PC-3 (cell line): ENCODE results near the gene CCDC174. TPM values are rescaled to one million over a fixed set of nuclear protein-coding genes. Genes with fewer than 3 reads are reported as not detected.

Source experiments
- ATAC-seq: fragments of 200-7000 bp; cut with Tn5 transposase; 2 replicates; pipeline ENCODE4 v1.9.1; 2020; ENCODE audit warnings: mild to moderate bottlenecking, moderate library complexity
- BruUV-seq: library from RNA; stranded (reverse); fragments of 400-500 nt; replicated peaks from 2 replicates; lab custom pipeline; 2021; lab: Mats Ljungman, UMichigan
- CTCF ChIA-PET: fragments of 300-600 bp; sonication (Branson Sonifier 250); formaldehyde crosslinking; loops from one replicate; lab custom pipeline; 2022; ENCODE audit warnings: antibody characterized with exemption; lab: Charles Lee
- POLR2A ChIA-PET: fragments of 300-600 bp; sonication (Branson Sonifier 250); formaldehyde crosslinking; loops from one replicate; lab custom pipeline; 2022; ENCODE audit warnings: antibody characterized with exemption; ENCODE audit not compliant: unreplicated experiment; lab: Charles Lee
- DNase-seq: peaks from one replicate; pipeline ENCODE4 v3.0.0-alpha.2; 2015
- H2AFZ ChIP-seq: fragments of 300-600 bp; sonication (generic); 2 replicates; pipeline ENCODE4 v1.6.0; 2016; ENCODE audit warnings: antibody characterized with exemption, low read length
- H3F3A ChIP-seq: fragments of 300-600 bp; sonication (generic); one replicate; pipeline ENCODE4 v1.6.0; 2017; ENCODE audit warnings: antibody characterized with exemption, low read length, control low read depth, mild to moderate bottlenecking; ENCODE audit not compliant: unreplicated experiment
- H3K27ac ChIP-seq: fragments of 300-600 bp; sonication (generic); 2 replicates; pipeline ENCODE4 v1.5.1; 2016; ENCODE audit warnings: mild to moderate bottlenecking, low read length
- H3K27me3 ChIP-seq: fragments of 300-600 bp; sonication (generic); 2 replicates; pipeline ENCODE4 v1.6.1; 2016; ENCODE audit warnings: low read length, mixed read lengths
- H3K36me3 ChIP-seq: fragments of 300-600 bp; sonication (generic); 2 replicates; pipeline ENCODE4 v1.6.1; 2016; ENCODE audit warnings: low read depth, mixed run types, low read length, mixed read lengths
- H3K4me1 ChIP-seq: fragments of 300-600 bp; sonication (generic); 2 replicates; pipeline ENCODE4 v1.5.1; 2016; ENCODE audit warnings: low read length; ENCODE audit not compliant: insufficient read depth
- H3K4me2 ChIP-seq: fragments of 300-600 bp; sonication (generic); 2 replicates; pipeline ENCODE4 v1.6.0; 2016; ENCODE audit warnings: low read length
- H3K4me3 ChIP-seq: fragments of 300-600 bp; sonication (generic); 2 replicates; pipeline ENCODE4 v1.5.1; 2016; ENCODE audit warnings: mild to moderate bottlenecking, low read length, mixed read lengths
- H3K79me2 ChIP-seq: fragments of 300-600 bp; sonication (generic); 2 replicates; pipeline ENCODE4 v1.6.1; 2017; ENCODE audit warnings: low read length, mixed read lengths
- H3K9ac ChIP-seq: fragments of 300-600 bp; sonication (generic); 2 replicates; pipeline ENCODE4 v1.6.0; 2016; ENCODE audit warnings: mild to moderate bottlenecking, low read length
- H3K9me2 ChIP-seq: fragments of 300-600 bp; sonication (generic); replicated peaks from 2 replicates; pipeline ENCODE4 v1.6.1; 2016; ENCODE audit warnings: mixed run types, low read length, mixed read lengths
- H3K9me3 ChIP-seq: fragments of 300-600 bp; sonication (generic); 2 replicates; pipeline ENCODE4 v1.6.1; 2016; ENCODE audit warnings: low read length, mixed read lengths
- H4K20me1 ChIP-seq: fragments of 300-600 bp; sonication (generic); 2 replicates; pipeline ENCODE4 v1.6.1; 2016; ENCODE audit warnings: low read length, mixed read lengths
- EZH2 ChIP-seq: fragments of 300-600 bp; sonication (generic); IDR thresholded peaks from one replicate; pipeline ENCODE4 v1.6.1; 2017; ENCODE audit warnings: antibody characterized with exemption, mild to moderate bottlenecking, low read length; ENCODE audit not compliant: unreplicated experiment
- EZH2phosphoT487 ChIP-seq: fragments of 300-600 bp; sonication (generic); IDR thresholded peaks from 2 replicates; pipeline ENCODE4 v1.6.1; 2018; ENCODE audit warnings: mild to moderate bottlenecking, antibody characterized with exemption, low read length, borderline replicate concordance
- intact Hi-C: fragments of 100-400 bp; cut with micrococcal nuclease; formaldehyde crosslinking; loops from 2 replicates; pipeline ENCODE4 v1.9.0; 2023
- total RNA-seq: library from RNA; depleted of rRNA; stranded (reverse); fragments of >200 nt; gene quantifications from 2 replicates; pipeline ENCODE4 v1.2.3, GENCODE V29; 2014
- TF ChIP-seq, protein P1 (sequence below): fragments of 300-600 bp; sonication (generic); conservative IDR thresholded peaks from 2 replicates; pipeline ENCODE4 v1.5.1; 2017; ENCODE audit warnings: antibody characterized with exemption, low read depth, mild to moderate bottlenecking, low read length

CCDC174 gene
- total RNA-seq, 1 experiment from 2014 or later = 8.2 TPM

DNA sequence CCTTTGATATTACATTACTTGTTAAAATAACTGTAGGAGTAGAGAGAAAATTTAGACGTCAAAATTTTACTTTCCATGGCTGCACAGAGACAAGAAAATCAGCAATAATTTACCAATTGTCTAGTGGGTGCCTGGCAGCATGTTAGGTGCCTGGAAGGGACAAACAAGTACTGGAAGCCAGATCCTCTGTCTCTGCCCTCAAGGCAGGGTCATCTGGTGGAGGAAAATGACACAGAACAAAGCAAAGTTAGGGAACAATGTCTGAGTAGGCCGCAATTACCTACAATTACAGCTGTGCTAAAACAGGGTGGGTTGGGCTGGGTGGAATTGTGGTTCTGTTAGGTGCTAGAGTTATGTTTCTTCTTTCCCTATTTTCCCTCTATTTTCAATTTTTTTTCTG, 7.4 kb downstream of the CCDC174 start:
- peaks cover 68% of the 10 kb centered on the region for H3K36me3 ChIP-seq
- intact Hi-C loops = loop anchor here (10.0 kb wide), 1 partner anchor 154 kb away; no protein-coding TSS in a partner anchor

DNA sequence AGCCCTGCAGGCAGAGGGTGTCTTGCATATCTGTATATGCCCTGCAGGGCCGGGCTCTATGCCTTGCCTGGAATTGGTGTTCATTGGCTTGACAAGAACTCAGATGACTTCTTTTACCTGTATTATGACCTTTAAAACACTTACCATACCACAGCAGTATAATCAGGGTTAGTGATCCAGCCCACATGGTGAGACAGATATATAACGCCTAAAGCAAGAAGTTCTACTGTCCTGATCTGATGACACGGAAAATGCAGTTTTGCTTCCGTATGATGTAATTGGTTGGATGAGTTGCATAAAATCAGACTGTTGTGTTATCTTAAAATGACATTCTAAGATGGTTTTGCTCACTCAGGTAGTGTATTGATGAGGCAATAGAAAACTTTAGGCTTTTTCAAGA, 9.4 kb downstream of the CCDC174 start:
- Histone ChIP-seq H3K9me3 (no peaks in the 10 kb centered on the region), H3K79me2 (no peaks in the 10 kb centered on the region), H3K36me3 (peaks cover 72% of the 10 kb centered on the region), H3K27me3 (no peaks in the 10 kb centered on the region), H3K4me2 (no peak overlapping the region), H2AFZ (no peak overlapping the region), H3K27ac (no peak overlapping the region), H3K4me1 (no peaks in the 10 kb centered on the region), H3K4me3 (no peak overlapping the region), H3K9me2 (no peaks in the 10 kb centered on the region), H3F3A (no peaks in the 10 kb centered on the region), H4K20me1 (no peaks in the 10 kb centered on the region), H3K9ac (no peak overlapping the region)
- ATAC-seq (no peak), DNase-seq (no peak)
- POLR2A ChIA-PET = no interaction called here
- intact Hi-C loops = no loop called here
- CTCF ChIA-PET = no interaction called here
- TF ChIP-seq EZH2 (no peak), EZH2phosphoT487 (no peak)
- TF ChIP-seq, protein P1, sequence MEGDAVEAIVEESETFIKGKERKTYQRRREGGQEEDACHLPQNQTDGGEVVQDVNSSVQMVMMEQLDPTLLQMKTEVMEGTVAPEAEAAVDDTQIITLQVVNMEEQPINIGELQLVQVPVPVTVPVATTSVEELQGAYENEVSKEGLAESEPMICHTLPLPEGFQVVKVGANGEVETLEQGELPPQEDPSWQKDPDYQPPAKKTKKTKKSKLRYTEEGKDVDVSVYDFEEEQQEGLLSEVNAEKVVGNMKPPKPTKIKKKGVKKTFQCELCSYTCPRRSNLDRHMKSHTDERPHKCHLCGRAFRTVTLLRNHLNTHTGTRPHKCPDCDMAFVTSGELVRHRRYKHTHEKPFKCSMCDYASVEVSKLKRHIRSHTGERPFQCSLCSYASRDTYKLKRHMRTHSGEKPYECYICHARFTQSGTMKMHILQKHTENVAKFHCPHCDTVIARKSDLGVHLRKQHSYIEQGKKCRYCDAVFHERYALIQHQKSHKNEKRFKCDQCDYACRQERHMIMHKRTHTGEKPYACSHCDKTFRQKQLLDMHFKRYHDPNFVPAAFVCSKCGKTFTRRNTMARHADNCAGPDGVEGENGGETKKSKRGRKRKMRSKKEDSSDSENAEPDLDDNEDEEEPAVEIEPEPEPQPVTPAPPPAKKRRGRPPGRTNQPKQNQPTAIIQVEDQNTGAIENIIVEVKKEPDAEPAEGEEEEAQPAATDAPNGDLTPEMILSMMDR = no peak
- no TSS peak for BruUV-seq

More for the DNA sequence above, 7.4 kb downstream of the CCDC174 start:
- no peak overlapping the region for H2AFZ ChIP-seq
- DNase-seq = no peak
- CTCF ChIA-PET = no interaction called here
- H3K4me2 ChIP-seq = no peak overlapping the region
- H3F3A ChIP-seq = no peaks in the 10 kb centered on the region
- peaks cover 3% of the 10 kb centered on the region for H3K79me2 ChIP-seq
- H3K4me3 ChIP-seq = no peak overlapping the region
- H3K9me3 ChIP-seq = no peaks in the 10 kb centered on the region
- TF ChIP-seq, protein P1 = no peak
- TF ChIP-seq EZH2 = no peak
- no peak for TF ChIP-seq EZH2phosphoT487
- POLR2A ChIA-PET = no interaction called here
- no peak for ATAC-seq
- no peaks in the 10 kb centered on the region for H3K9me2 ChIP-seq
- H3K4me1 ChIP-seq = 0 out of 2 replicates have a peak, but pooled peaks cover 3% of the 10 kb centered on the region
- BruUV-seq = no TSS peak
- no peaks in the 10 kb centered on the region for H3K27me3 ChIP-seq
- H4K20me1 ChIP-seq = no peaks in the 10 kb centered on the region
- H3K27ac ChIP-seq = no peak overlapping the region
- H3K9ac ChIP-seq = no peak overlapping the region

GRCh38 chr3:14663396-14664135, 12.0 kb downstream of the CCDC174 start:
- no TSS peak for BruUV-seq
- DNase-seq (no peak), ATAC-seq (no peak)
- TF ChIP-seq, protein P1 = no peak
- TF ChIP-seq EZH2phosphoT487 (no peak), EZH2 (no peak)
- H3K9me2 ChIP-seq = no peaks in the 10 kb centered on the region
- H3K4me3 ChIP-seq = no peak overlapping the region
- H3K27me3 ChIP-seq = no peaks in the 10 kb centered on the region
- no peaks in the 10 kb centered on the region for H3K4me1 ChIP-seq
- no peaks in the 10 kb centered on the region for H3K79me2 ChIP-seq
- no peaks in the 10 kb centered on the region for H3F3A ChIP-seq
- no peak overlapping the region for H3K9ac ChIP-seq
- no peak overlapping the region for H3K4me2 ChIP-seq
- no peak overlapping the region for H2AFZ ChIP-seq
- peaks cover 70% of the 10 kb centered on the region for H3K36me3 ChIP-seq
- no peak overlapping the region for H3K27ac ChIP-seq
- CTCF ChIA-PET = no interaction called here
- intact Hi-C loops = no loop called here
- H3K9me3 ChIP-seq = no peaks in the 10 kb centered on the region
- H4K20me1 ChIP-seq = no peaks in the 10 kb centered on the region
- POLR2A ChIA-PET = no interaction called here
